H7 (cell line): ENCODE measurements around the gene MAGI1. TPM values are rescaled to one million over a fixed set of nuclear protein-coding genes. Genes with fewer than 3 reads are reported as not detected.

Source experiments
- DNase-seq: peaks from one replicate; pipeline ENCODE4 v3.0.0; 2012
- H3K27me3 ChIP-seq: 2 replicates; pipeline ENCODE4 v1.6.0; 2011; ENCODE audit warnings: mild to moderate bottlenecking, low read length; ENCODE audit not compliant: control insufficient read depth, insufficient read depth
- H3K36me3 ChIP-seq: replicated peaks from 2 replicates; pipeline ENCODE4 v1.5.1; 2011; ENCODE audit warnings: low read length; ENCODE audit not compliant: control insufficient read depth, insufficient read depth
- H3K4me3 ChIP-seq: 2 replicates; pipeline ENCODE4 v1.5.1; 2011; ENCODE audit warnings: low read depth, mild to moderate bottlenecking, control low read depth, low read length, moderate library complexity; ENCODE audit not compliant: insufficient read depth
- total RNA-seq: library from RNA; depleted of rRNA; stranded (reverse); fragments of >200 nt; shearing (Covaris generic); gene quantifications from 2 replicates; pipeline ENCODE4 v1.2.3, GENCODE V29; 2014

MAGI1 gene
- total RNA-seq, 1 experiment from 2014 or later = 26.4 TPM

DNA sequence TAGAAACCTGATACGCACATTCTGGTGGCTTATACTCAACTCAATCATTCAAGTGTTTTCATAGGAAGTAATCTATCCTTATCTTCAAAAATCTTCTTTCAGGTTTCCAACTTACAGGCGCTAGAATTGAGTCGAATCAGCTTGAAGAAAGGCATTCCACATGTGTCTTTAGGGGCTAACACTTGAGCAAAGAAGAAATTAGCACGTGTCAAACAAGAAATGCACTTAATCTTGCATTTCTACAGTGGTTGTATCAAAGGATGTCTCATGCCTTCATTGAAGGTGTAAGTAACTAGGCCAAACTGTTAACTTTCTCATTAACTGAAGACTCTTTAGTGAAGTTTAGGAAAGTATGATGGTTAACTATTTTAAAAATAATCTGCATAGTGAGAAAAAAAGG is 557.6 kb downstream of the MAGI1 start:
- Histone ChIP-seq H3K27me3 (no peaks in the 10 kb centered on the region), H3K4me3 (no peak overlapping the region), H3K36me3 (peaks cover under 1% of the 10 kb centered on the region; the same call in 1 of the 2 replicates)
- no peak for DNase-seq

- Histone ChIP-seq H3K36me3 (peaks cover 1% of the 10 kb centered on the region; the same call in 1 of the 2 replicates), H3K27me3 (no peaks in the 10 kb centered on the region), H3K4me3 (no peak overlapping the region)
- no peak for DNase-seq
Measured at GRCh38 chr3:65479990-65480389, 558.7 kb downstream of the MAGI1 start.

- Histone ChIP-seq H3K4me3 (no peak overlapping the region), H3K27me3 (no peaks in the 10 kb centered on the region), H3K36me3 (peaks cover 1% of the 10 kb centered on the region; the same call in 1 of the 2 replicates)
- no peak for DNase-seq
Measured at GRCh38 chr3:65478551-65479500, 559.9 kb downstream of the MAGI1 start.

DNA sequence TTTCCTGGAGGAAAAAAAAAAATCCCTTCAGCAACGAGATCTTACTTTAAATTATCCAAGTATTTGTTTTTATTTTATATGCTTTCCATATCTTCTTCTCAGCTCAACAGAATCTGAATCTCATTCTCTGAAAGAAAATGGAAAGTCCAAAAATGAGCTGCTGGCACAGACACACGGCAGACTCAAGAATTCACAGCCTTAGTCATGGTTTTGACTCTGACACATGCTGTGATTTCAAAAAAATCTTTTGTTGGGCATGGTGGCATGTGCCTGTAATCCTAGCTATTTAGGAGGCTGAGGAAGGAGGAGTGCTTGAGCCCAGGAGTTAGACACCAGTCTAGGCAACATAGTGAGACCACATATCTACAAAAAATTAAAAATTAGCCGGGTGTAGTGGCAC is 565.0 kb downstream of the MAGI1 start:
- Histone ChIP-seq H3K27me3 (no peaks in the 10 kb centered on the region), H3K36me3 (peaks cover 1% of the 10 kb centered on the region), H3K4me3 (no peak overlapping the region)
- DNase-seq = no peak

DNA sequence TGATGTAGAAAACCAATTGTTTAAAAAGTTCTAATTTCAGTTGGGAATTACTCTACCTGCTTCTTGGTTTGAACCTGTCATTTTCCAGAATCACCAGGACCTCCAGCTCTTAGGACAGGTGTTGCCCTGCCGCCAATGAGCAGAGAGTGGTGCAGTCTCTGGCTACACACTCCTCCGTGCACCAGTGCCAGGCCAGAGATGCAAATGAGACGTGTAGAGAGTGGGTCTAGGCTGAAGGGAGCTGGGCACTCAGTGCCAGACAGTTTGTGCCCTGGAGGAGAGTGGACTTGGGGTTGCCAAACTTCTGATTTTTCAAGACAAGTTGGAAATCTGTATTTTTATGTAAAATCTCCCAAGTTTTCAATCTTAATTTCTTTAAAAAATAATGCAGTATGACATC is 566.2 kb downstream of the MAGI1 start:
- Histone ChIP-seq H3K36me3 (peaks cover 1% of the 10 kb centered on the region), H3K4me3 (no peak overlapping the region), H3K27me3 (no peaks in the 10 kb centered on the region)
- DNase-seq = no peak

DNA sequence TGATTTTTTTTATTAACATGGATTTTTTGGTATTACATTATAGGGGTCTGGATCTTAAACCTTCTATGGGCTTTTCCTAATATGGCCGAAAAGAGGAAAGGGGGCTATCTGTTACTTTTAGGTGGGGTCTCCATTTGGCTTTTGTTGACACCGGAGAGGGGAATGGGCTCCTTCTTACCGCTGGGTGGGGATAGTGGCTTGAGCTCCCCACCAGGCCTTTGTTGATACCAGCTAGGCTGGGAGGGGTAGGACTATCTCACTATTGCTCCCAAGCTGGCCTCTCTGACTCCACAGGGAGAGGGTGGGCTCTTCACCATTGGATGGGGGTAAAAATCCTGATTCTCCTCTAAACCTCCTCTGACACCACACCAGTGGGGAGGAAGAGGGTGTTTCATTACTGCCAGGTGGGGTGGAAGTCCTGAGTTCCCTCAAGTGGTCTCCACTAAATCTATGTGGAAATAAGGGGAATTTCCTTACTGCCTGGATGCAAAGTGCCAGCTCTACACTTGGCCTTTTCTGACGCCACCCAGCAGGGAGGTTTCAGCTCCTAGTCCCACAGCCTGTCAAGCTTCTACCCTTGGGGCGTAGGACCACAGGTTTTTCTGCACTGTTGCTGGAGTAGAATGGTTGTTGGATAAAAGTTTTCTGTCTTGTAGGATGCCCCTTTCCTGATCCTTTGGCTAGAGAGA is 572.3 kb downstream of the MAGI1 start:
- peak; percentile 54 for DNase-seq
- H3K27me3 ChIP-seq = no peaks in the 10 kb centered on the region
- no peak overlapping the region for H3K4me3 ChIP-seq
- no peaks in the 10 kb centered on the region; the same call in 1 of the 2 replicates for H3K36me3 ChIP-seq

GRCh38 chr3:65449841-65450428 is 588.8 kb downstream of the MAGI1 start:
- no peak for DNase-seq
- no peaks in the 10 kb centered on the region for H3K27me3 ChIP-seq
- no peaks in the 10 kb centered on the region; the same call in 1 of the 2 replicates for H3K36me3 ChIP-seq
- H3K4me3 ChIP-seq = no peak overlapping the region

GRCh38 chr3:65448120-65448519 is 590.6 kb downstream of the MAGI1 start:
- H3K36me3 ChIP-seq = no peaks in the 10 kb centered on the region; the same call in 1 of the 2 replicates
- no peak overlapping the region for H3K4me3 ChIP-seq
- no peaks in the 10 kb centered on the region for H3K27me3 ChIP-seq
- no peak for DNase-seq

DNA sequence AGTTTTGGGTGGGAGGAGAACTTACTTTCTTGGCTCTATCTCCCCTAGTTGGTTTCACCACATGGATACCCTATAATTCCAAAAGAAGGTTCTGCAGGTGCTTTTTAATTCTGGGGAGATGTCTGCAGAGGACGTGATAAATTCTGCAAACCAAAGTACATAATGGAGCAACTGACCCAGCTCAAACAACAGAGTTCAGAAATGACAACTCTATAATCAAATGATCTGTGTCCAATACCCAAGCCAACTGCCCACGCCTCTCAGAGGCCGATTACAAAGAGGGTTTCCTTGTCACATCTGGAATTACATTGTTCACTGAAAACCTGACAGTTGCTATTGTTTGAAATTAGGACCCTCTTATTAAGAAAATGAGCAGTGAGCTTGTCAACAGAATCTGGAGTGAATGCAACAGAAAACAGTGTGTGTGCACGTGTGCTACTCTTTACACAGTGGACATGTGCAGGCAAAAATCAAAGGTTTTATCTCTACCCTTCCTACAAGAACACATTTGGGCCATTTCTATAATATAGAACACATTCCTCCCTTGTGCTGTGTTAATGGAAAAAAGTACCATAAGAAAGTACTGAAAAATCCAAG is 593.0 kb downstream of the MAGI1 start:
- Histone ChIP-seq H3K36me3 (no peaks in the 10 kb centered on the region), H3K27me3 (no peaks in the 10 kb centered on the region), H3K4me3 (no peak overlapping the region)
- DNase-seq = no peak

DNA sequence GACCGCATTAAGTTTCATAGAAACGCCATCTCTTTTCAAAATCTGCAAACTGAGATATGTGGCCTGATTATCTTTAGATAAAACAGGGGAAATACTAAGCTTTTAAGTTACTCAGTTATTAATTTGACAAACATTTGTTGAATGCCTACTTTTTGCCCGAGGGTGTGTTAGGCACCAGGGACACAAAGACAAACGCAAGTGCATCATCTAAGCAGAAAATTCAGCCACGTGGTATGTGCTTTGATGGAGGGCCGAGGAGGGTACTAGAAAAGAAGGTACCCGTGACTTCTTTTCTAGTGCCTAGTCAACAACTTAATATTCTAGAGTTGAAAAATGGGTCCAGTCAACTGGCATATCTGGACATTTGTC is 594.3 kb downstream of the MAGI1 start:
- Histone ChIP-seq H3K36me3 (no peaks in the 10 kb centered on the region), H3K27me3 (no peaks in the 10 kb centered on the region), H3K4me3 (no peak overlapping the region)
- DNase-seq = no peak

GRCh38 chr3:65443739-65444446 is 594.8 kb downstream of the MAGI1 start:
- Histone ChIP-seq H3K4me3 (no peak overlapping the region), H3K27me3 (no peaks in the 10 kb centered on the region), H3K36me3 (no peaks in the 10 kb centered on the region)
- no peak for DNase-seq

DNA sequence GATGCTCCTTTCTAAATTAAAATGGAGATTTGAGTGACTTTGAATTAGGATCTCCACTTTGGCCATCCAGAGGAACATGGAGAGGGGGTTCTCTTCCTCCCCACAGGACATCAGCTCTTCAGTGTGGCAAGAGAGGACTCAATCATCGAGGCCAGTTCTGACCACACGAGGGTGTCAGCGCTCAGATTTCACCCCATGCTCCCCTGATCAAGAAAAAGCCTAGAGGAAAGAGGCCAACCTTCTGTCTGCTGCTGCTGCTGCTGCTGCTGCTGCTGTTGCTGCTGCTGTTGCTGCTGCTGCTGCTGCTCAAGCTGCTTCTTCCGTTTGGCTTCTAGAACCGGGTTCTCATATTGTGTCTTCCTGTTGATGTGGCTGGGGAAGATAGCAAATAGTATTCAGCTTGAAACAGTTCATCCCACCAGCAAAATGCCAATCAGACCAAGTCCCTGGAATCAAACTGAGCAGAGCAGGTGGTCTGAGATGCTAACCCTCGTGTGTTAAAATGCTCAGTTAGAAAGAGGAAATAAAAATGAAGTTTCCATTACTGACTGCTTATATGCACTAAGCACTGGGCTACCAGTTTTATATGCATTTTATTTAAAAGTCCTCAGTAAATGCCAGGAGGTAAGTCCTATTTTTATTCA is 599.0 kb downstream of the MAGI1 start:
- H3K27me3 ChIP-seq = no peaks in the 10 kb centered on the region
- peak; percentile 33 for DNase-seq
- H3K36me3 ChIP-seq = peaks cover 8% of the 10 kb centered on the region
- no peak overlapping the region for H3K4me3 ChIP-seq

- no peak for DNase-seq
- H3K36me3 ChIP-seq = peaks cover 8% of the 10 kb centered on the region
Measured at GRCh38 chr3:65438612-65439011, 600.1 kb downstream of the MAGI1 start.

More at GRCh38 chr3:65438612-65439011, 600.1 kb downstream of the MAGI1 start:
- Histone ChIP-seq H3K4me3 (no peak overlapping the region), H3K27me3 (no peaks in the 10 kb centered on the region)
